ENCODE data around the gene RAI14. TPM values are rescaled to one million over a fixed set of nuclear protein-coding genes. Genes with fewer than 3 reads are reported as not detected.

RAI14 gene
- total RNA-seq, 4 donors from 2014 or later: 24.2 to 40.1 (median 28.0) TPM

GRCh38 chr5:34717426-34718327, 61.5 kb downstream of the RAI14 start:
- Histone ChIP-seq H3K4me1 (peaks cover 3% of the 10 kb centered on the region), H3K27me3 (no peaks in the 10 kb centered on the region), H3K27ac (no peak overlapping the region), H3K36me3 (no peaks in the 10 kb centered on the region), H3K4me3 (no peak overlapping the region), H3K9me3 (no peaks in the 10 kb centered on the region)
- TF ChIP-seq POLR2A (IDR thresholded peaks at IDR 0.05) (no peak), EP300 (IDR thresholded peaks at IDR 0.05) (no peak), CTCF (IDR thresholded peaks at IDR 0.05) (no peak), POLR2AphosphoS5 (IDR thresholded peaks at IDR 0.05) (no peak)
- 50% methylated on average over 9 of the region's 9 CpGs for WGBS
- DNase-seq (ENCODE audit: low spot score in 2 of 2): no peak

- Histone ChIP-seq H3K4me3 (no peak overlapping the region), H3K4me1 (peaks cover 3% of the 10 kb centered on the region), H3K36me3 (no peaks in the 10 kb centered on the region), H3K27me3 (no peaks in the 10 kb centered on the region), H3K27ac (no peak overlapping the region), H3K9me3 (no peaks in the 10 kb centered on the region)
- 91% methylated on average over 4 of the region's 4 CpGs for WGBS
- TF ChIP-seq CTCF (IDR thresholded peaks at IDR 0.05): no peak
- no peak for TF ChIP-seq POLR2AphosphoS5 (IDR thresholded peaks at IDR 0.05)
- no peak for TF ChIP-seq POLR2A (IDR thresholded peaks at IDR 0.05)
- TF ChIP-seq EP300 (IDR thresholded peaks at IDR 0.05): no peak
- DNase-seq (ENCODE audit: low spot score in 2 of 2): no peak
Measured at GRCh38 chr5:34718516-34718915, 62.4 kb downstream of the RAI14 start.

GRCh38 chr5:34719029-34719428, 62.9 kb downstream of the RAI14 start:
- H3K9me3 ChIP-seq: no peaks in the 10 kb centered on the region
- H3K4me1 ChIP-seq: peaks cover 3% of the 10 kb centered on the region
- DNase-seq (ENCODE audit: low spot score in 2 of 2): no peak
- H3K27me3 ChIP-seq: no peaks in the 10 kb centered on the region
- H3K4me3 ChIP-seq: no peak overlapping the region
- WGBS: 92% methylated on average over 8 of the region's 8 CpGs
- TF ChIP-seq EP300 (IDR thresholded peaks at IDR 0.05) (no peak), CTCF (IDR thresholded peaks at IDR 0.05) (no peak), POLR2AphosphoS5 (IDR thresholded peaks at IDR 0.05) (no peak), POLR2A (IDR thresholded peaks at IDR 0.05) (no peak)
- no peak overlapping the region for H3K27ac ChIP-seq
- H3K36me3 ChIP-seq: no peaks in the 10 kb centered on the region

GRCh38 chr5:34721327-34721726, 65.2 kb downstream of the RAI14 start:
- Histone ChIP-seq H3K27me3 (no peaks in the 10 kb centered on the region), H3K4me1 (peaks cover 3% of the 10 kb centered on the region), H3K4me3 (no peak overlapping the region), H3K36me3 (no peaks in the 10 kb centered on the region), H3K9me3 (no peaks in the 10 kb centered on the region), H3K27ac (no peak overlapping the region)
- WGBS: 57% methylated on average over 3 of the region's 3 CpGs
- TF ChIP-seq EP300 (IDR thresholded peaks at IDR 0.05) (no peak), POLR2AphosphoS5 (IDR thresholded peaks at IDR 0.05) (no peak), POLR2A (IDR thresholded peaks at IDR 0.05) (no peak), CTCF (IDR thresholded peaks at IDR 0.05) (no peak)
- no peak for DNase-seq (ENCODE audit: low spot score in 2 of 2)

DNA sequence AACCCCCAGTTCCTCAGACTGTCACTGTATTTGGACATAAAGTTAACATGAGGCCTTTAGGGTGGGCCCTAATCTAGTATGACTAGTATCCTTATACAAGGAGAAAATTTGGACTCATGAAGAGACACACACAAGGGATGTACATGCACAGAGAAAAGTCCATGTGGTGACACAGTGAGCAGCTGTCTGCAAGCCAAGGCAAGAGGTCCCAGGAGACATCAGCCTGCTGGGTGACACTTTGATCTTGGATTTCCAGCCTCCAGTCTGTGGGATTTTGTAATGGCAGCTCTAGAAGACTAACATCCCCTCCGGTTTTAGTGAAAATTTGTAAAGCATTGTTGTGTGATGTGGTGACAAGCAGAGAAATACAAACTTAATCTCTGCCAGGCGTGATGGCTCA, 66.1 kb downstream of the RAI14 start:
- H3K36me3 ChIP-seq: no peaks in the 10 kb centered on the region
- no peak overlapping the region for H3K27ac ChIP-seq
- WGBS: 74% methylated on average over 2 of the region's 2 CpGs
- H3K9me3 ChIP-seq: no peaks in the 10 kb centered on the region
- no peak for DNase-seq (ENCODE audit: low spot score in 2 of 2)
- H3K4me3 ChIP-seq: no peak overlapping the region
- H3K27me3 ChIP-seq: no peaks in the 10 kb centered on the region
- peaks cover 3% of the 10 kb centered on the region for H3K4me1 ChIP-seq
- TF ChIP-seq EP300 (IDR thresholded peaks at IDR 0.05) (no peak), POLR2A (IDR thresholded peaks at IDR 0.05) (no peak)
